Keratinocyte (primary cell): ENCODE data around the gene MRPL52. TPM values are rescaled to one million over a fixed set of nuclear protein-coding genes. Genes with fewer than 3 reads are reported as not detected.

ENCODE experiments used
- DNase-seq: peaks from one replicate; pipeline ENCODE4 v3.0.0-alpha.2; 2011; ENCODE audit warnings: low read depth, missing footprints, low spot score
- FAIRE-seq: peaks from 2 replicates; lab custom pipeline; 2011; peaks lifted over from hg19 to GRCh38; lab: Jason Lieb, UNC
- H2AFZ ChIP-seq: 2 replicates; pipeline ENCODE4 v1.6.0; 2012; ENCODE audit warnings: low read length, control low read depth, inconsistent platforms; ENCODE audit not compliant: control insufficient read depth
- H3K27ac ChIP-seq: 2 replicates; pipeline ENCODE4 v1.5.1; 2011; ENCODE audit warnings: low read length; ENCODE audit not compliant: control insufficient read depth, insufficient read depth
- H3K27me3 ChIP-seq: 3 replicates; pipeline ENCODE4 v1.6.0; 2011; ENCODE audit warnings: low read length; ENCODE audit not compliant: control insufficient read depth, insufficient read depth; ENCODE audit errors: extremely low read depth
- H3K36me3 ChIP-seq, 2 experiments: 2 replicates in 1 of 2; 3 replicates in 1 of 2; pipeline ENCODE4 v1.5.1; 2011; ENCODE audit warnings: low read length in 2 of 2, mild to moderate bottlenecking in 1 of 2; ENCODE audit not compliant: control insufficient read depth in 2 of 2, insufficient read depth in 2 of 2; ENCODE audit errors: extremely low read depth in 1 of 2
- H3K4me1 ChIP-seq: 3 replicates; pipeline ENCODE4 v1.5.1; 2011; ENCODE audit warnings: low read length; ENCODE audit not compliant: control insufficient read depth, insufficient read depth; ENCODE audit errors: extremely low read depth
- H3K4me2 ChIP-seq: 3 replicates; pipeline ENCODE4 v1.6.0; 2011; ENCODE audit warnings: low read depth, low read length; ENCODE audit not compliant: control insufficient read depth, insufficient read depth; ENCODE audit errors: extremely low read depth
- H3K4me3 ChIP-seq, 3 experiments: fragments of 200-600 bp in 1 of 3; sonication (generic) in 1 of 3; 2 replicates in 2 of 3; 3 replicates in 1 of 3; pipeline ENCODE4 v1.5.1; 2011 to 2016; ENCODE audit warnings: low read length in 3 of 3, mild to moderate bottlenecking in 3 of 3, control low read depth in 2 of 3, inconsistent platforms in 1 of 3, low read depth in 1 of 3, mixed read lengths in 1 of 3, mixed run types in 1 of 3, moderate library complexity in 1 of 3; ENCODE audit not compliant: control insufficient read depth in 2 of 3, insufficient read depth in 2 of 3; ENCODE audit errors: extremely low read depth in 1 of 3
- H3K79me2 ChIP-seq: 2 replicates; pipeline ENCODE4 v1.6.0; 2012; ENCODE audit warnings: low read length; ENCODE audit not compliant: control insufficient read depth, insufficient read depth
- H3K9ac ChIP-seq: 3 replicates; pipeline ENCODE4 v1.6.0; 2011; ENCODE audit warnings: low read length; ENCODE audit not compliant: control insufficient read depth, insufficient read depth; ENCODE audit errors: extremely low read depth
- H3K9me1 ChIP-seq: 3 replicates; pipeline ENCODE4 v1.6.0; 2011; ENCODE audit warnings: low read length; ENCODE audit not compliant: control insufficient read depth, insufficient read depth; ENCODE audit errors: extremely low read depth
- H3K9me3 ChIP-seq: 2 replicates; pipeline ENCODE4 v1.5.1; 2012; ENCODE audit warnings: low read depth, low read length; ENCODE audit not compliant: control insufficient read depth
- H4K20me1 ChIP-seq: 3 replicates; pipeline ENCODE4 v1.6.0; 2011; ENCODE audit warnings: low read length; ENCODE audit not compliant: control insufficient read depth, insufficient read depth; ENCODE audit errors: extremely low read depth
- EZH2 ChIP-seq: IDR thresholded peaks from one replicate; pipeline ENCODE4 v1.6.1; 2012; ENCODE audit warnings: inconsistent platforms, mild to moderate bottlenecking, low read length, moderate library complexity
- dilution Hi-C: fragments of 300-500 bp; cut with MboI; formaldehyde crosslinking; loops from one replicate; pipeline ENCODE4 v1.7.0; 2020; ENCODE audit warnings: low sequenced_read_pairs; ENCODE audit not compliant: extremely low pct_ligation_motif_present
- polyA plus RNA-seq, 5 experiments: library from polyadenylated mRNA; depleted of rRNA in 3 of 5; stranded (reverse) in 3 of 5; stranded (forward) in 1 of 5; unstranded in 1 of 5; fragments of >200 nt; gene quantifications; 1 replicate in 1 of 5; 2 replicates in 3 of 5; 3 replicates in 1 of 5; pipeline versions ENCODE4 v1.2.1 to v1.2.3, GENCODE V29; 2011 to 2012; ENCODE audit warnings: missing spikeins in 2 of 5, low read depth in 1 of 5, low replicate concordance in 1 of 5
- TF ChIP-seq, protein P1 (sequence below), 3 experiments: IDR thresholded peaks in 1 of 3; conservative IDR thresholded peaks in 1 of 3; optimal IDR thresholded peaks in 1 of 3; 2 replicates in 2 of 3; 3 replicates in 1 of 3; pipeline versions ENCODE3 to v1.5.1; 2011; ENCODE audit warnings: low read length in 3 of 3, mild to moderate bottlenecking in 3 of 3, moderate library complexity in 2 of 3, control low read depth in 1 of 3, inconsistent platforms in 1 of 3; ENCODE audit not compliant: insufficient read depth in 2 of 3; ENCODE audit errors: extremely low read depth in 1 of 3

Gene MRPL52
- polyA plus RNA-seq, 1 donor (not counting 4 experiments of a cell fraction or from before 2014, with no cell fraction given), result 104 TPM

DNA sequence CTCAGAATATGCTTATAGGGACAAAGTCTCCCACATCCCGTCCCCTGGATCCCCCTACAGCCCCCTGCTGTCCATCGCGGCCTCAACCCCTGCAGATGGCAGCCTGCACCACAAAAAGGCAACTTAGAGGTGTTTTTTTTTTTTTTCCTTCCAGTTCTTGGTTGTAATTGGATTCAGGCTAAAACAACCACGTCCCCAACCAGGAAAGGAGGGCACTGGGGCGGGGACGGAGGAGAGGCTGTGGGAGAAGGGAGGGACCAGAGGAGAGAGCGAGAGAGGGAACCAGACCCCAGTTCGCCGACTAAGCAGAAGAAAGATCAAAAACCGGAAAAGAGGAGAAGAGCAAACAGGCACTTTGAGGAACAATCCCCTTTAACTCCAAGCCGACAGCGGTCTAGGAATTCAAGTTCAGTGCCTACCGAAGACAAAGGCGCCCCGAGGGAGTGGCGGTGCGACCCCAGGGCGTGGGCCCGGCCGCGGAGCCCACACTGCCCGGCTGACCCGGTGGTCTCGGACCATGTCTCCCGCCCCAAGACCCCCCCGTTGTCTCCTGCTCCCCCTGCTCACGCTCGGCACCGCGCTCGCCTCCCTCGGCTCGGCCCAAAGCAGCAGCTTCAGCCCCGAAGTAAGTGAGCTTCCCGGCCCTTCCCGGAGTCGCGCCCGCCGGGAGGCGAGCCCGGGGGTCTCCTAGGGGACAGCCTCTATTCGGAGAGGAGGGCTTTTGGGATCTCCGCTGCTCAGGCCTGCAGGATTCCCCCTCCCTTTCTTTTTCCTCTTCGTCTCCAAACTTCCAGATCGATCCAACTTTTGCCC, 6.8 kb downstream of the MRPL52 start, which contains the start of gene MMP14:
TSS of gene MMP14 (plus strand) at position 285 of the 813 bp plus-strand sequence. CDS start at position 518, 233 bp downstream.
- no peaks in the 10 kb centered on the region for H3K27me3 ChIP-seq
- dilution Hi-C loops, result no loop called here
- H3K79me2 ChIP-seq, result peaks cover 58% of the 10 kb centered on the region
- H3K27ac ChIP-seq, result peak within 1 kb of the TSS; percentile 93
- H3K4me3 ChIP-seq, result peak within 1 kb of the TSS; percentile 89 to 99 (median 92)
- no peaks in the 10 kb centered on the region for H3K9me3 ChIP-seq
- TF ChIP-seq, protein P1, sequence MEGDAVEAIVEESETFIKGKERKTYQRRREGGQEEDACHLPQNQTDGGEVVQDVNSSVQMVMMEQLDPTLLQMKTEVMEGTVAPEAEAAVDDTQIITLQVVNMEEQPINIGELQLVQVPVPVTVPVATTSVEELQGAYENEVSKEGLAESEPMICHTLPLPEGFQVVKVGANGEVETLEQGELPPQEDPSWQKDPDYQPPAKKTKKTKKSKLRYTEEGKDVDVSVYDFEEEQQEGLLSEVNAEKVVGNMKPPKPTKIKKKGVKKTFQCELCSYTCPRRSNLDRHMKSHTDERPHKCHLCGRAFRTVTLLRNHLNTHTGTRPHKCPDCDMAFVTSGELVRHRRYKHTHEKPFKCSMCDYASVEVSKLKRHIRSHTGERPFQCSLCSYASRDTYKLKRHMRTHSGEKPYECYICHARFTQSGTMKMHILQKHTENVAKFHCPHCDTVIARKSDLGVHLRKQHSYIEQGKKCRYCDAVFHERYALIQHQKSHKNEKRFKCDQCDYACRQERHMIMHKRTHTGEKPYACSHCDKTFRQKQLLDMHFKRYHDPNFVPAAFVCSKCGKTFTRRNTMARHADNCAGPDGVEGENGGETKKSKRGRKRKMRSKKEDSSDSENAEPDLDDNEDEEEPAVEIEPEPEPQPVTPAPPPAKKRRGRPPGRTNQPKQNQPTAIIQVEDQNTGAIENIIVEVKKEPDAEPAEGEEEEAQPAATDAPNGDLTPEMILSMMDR (optimal IDR thresholded peaks at IDR 0.05 in 1 of 3, IDR thresholded peaks at IDR 0.05 in 1 of 3, conservative IDR thresholded peaks at IDR 0.05 in 1 of 3; ENCODE audit: extremely low read depth in 1 of 3, insufficient read depth in 2 of 3, low read length in 3 of 3), result peak in 1 of 3 experiments; percentile 27
- TF ChIP-seq EZH2, result no peak
- FAIRE-seq (peak; percentile 41), DNase-seq (no peak)
- H3K4me1 ChIP-seq, result peaks cover 25% of the 10 kb centered on the region
- peaks cover 20 to 39% of the 10 kb centered on the region in 2 experiments for H3K36me3 ChIP-seq
- no peak within 1 kb of the TSS for H2AFZ ChIP-seq
- H3K9me1 ChIP-seq, result peaks cover 3% of the 10 kb centered on the region
- H3K9ac ChIP-seq, result peak within 1 kb of the TSS; percentile 94
- H3K4me2 ChIP-seq, result peak within 1 kb of the TSS; percentile 95
- H4K20me1 ChIP-seq, result no peaks in the 10 kb centered on the region

DNA sequence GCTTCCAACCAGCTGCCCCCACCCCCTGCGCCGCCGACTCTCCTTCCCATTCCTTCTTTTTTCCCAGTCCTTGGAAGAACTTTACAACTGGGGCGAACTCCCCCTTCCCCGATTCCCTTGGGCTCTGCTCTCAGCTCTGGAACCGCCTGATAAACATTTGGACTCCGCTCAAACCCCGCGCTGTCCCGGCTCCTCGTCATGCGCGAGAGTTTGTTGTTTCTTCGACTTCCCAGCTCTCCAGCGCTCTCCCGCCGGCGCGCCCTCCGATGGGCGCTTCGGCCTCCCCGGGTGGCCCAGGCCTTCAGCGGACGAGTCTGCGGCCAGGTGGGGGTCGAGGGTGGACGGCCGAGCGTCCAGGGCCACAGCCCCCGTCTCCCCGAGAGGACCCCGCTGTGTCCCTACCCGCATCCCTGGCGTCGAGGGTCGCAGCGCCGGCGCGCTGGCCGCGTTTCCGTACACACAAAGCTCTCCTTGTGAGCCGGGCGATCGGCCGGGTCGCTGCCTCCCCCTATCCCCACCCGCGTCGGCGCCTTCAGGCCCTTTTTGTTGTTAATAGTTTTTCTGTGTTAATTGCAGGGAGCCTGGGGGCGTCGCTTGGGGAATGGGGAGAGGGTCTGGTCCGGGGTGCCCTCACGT, 7.5 kb downstream of the MRPL52 start:
- Histone ChIP-seq H3K79me2 (peaks cover 62% of the 10 kb centered on the region), H3K9me1 (peaks cover 3% of the 10 kb centered on the region), H3K9ac (peak overlapping the region; percentile 94), H3K9me3 (no peaks in the 10 kb centered on the region), H3K36me3 (peaks cover 23 to 46% of the 10 kb centered on the region in 2 experiments), H4K20me1 (no peaks in the 10 kb centered on the region), H3K27ac (peak overlapping the region; percentile 93), H3K4me1 (peaks cover 25% of the 10 kb centered on the region), H3K4me3 (peak overlapping the region; percentile 89 to 99 (median 92)), H3K27me3 (no peaks in the 10 kb centered on the region), H2AFZ (no peak overlapping the region), H3K4me2 (peak overlapping the region; percentile 95)
- dilution Hi-C loops, result no loop called here
- no peak for TF ChIP-seq EZH2
- TF ChIP-seq, protein P1 (optimal IDR thresholded peaks at IDR 0.05 in 1 of 3, IDR thresholded peaks at IDR 0.05 in 1 of 3, conservative IDR thresholded peaks at IDR 0.05 in 1 of 3; ENCODE audit: extremely low read depth in 1 of 3, insufficient read depth in 2 of 3, low read length in 3 of 3), result no peak
- no peak for FAIRE-seq
- DNase-seq, result no peak
